Mammary epithelial cell (primary cell): ENCODE measurements around the gene SUGP2.

ENCODE experiments used
- CTCF ChIP-seq, 2 donors: IDR thresholded peaks in 1 of 2; conservative IDR thresholded peaks in 1 of 2; 2 replicates each; pipeline ENCODE4 v1.5.1; 2011 to 2012; ENCODE audit warnings: inconsistent platforms in 2 of 2, low read length in 2 of 2, mild to moderate bottlenecking in 2 of 2, control low read depth in 1 of 2, low read depth in 1 of 2; ENCODE audit not compliant: insufficient read depth in 1 of 2; ENCODE audit errors: extremely low read depth in 1 of 2
- EZH2 ChIP-seq: IDR thresholded peaks from 2 replicates; pipeline ENCODE4 v1.6.1; 2012; ENCODE audit warnings: low read length, inconsistent platforms, borderline replicate concordance

GRCh38 chr19:18964121-18964520, 69.2 kb downstream of the SUGP2 start:
- TF ChIP-seq EZH2 (no peak), CTCF (conservative IDR thresholded peaks at IDR 0.05 in 1 of 2, IDR thresholded peaks at IDR 0.05 in 1 of 2; ENCODE audit: extremely low read depth in 1 of 2, insufficient read depth in 1 of 2, low read depth in 1 of 2, low read length in 2 of 2) (no peak)
